ENCODE measurements around the gene INPP5A.

INPP5A gene

GRCh38 chr10:132700156-132701098, 162.8 kb downstream of the INPP5A start:
- Histone ChIP-seq H3K9me3 (replicated peaks; ENCODE audit: insufficient read depth, low read length) (no peaks in the 10 kb centered on the region), H3F3A (ENCODE audit: insufficient read depth, low read length) (no peaks in the 10 kb centered on the region), H3K9ac (ENCODE audit: low read length) (no peak overlapping the region), H3K4me1 (ENCODE audit: low read length) (no peaks in the 10 kb centered on the region), H3K4me3 (ENCODE audit: low read length) (no peak overlapping the region), H3K9me2 (replicated peaks; ENCODE audit: insufficient read depth, low read length) (no peaks in the 10 kb centered on the region), H3K79me2 (ENCODE audit: low read length) (no peaks in the 10 kb centered on the region), H3K4me2 (ENCODE audit: low read depth, low read length) (no peak overlapping the region), H3K27me3 (replicated peaks; ENCODE audit: insufficient read depth, low read length) (no peaks in the 10 kb centered on the region; the same call in 1 of the 2 replicates), H3K36me3 (replicated peaks; ENCODE audit: insufficient read depth, low read length) (no peaks in the 10 kb centered on the region), H3K27ac (ENCODE audit: low read length) (no peak overlapping the region), H4K20me1 (ENCODE audit: insufficient read depth, low read length) (no peaks in the 10 kb centered on the region), H2AFZ (ENCODE audit: low read length) (no peak overlapping the region)
- no peak for TF ChIP-seq EZH2 (optimal IDR thresholded peaks at IDR 0.05; ENCODE audit: low read depth, low read length)
- no peak for TF ChIP-seq EZH2phosphoT487 (IDR thresholded peaks at IDR 0.05; ENCODE audit: low read length)
- DNase-seq: no peak

- H3K9me3 ChIP-seq (replicated peaks; ENCODE audit: insufficient read depth, low read length): no peaks in the 10 kb centered on the region
- no peak for TF ChIP-seq EZH2 (optimal IDR thresholded peaks at IDR 0.05; ENCODE audit: low read depth, low read length)
- no peak overlapping the region for H3K9ac ChIP-seq (ENCODE audit: low read length)
- H3K36me3 ChIP-seq (replicated peaks; ENCODE audit: insufficient read depth, low read length): no peaks in the 10 kb centered on the region
- H3K4me3 ChIP-seq (ENCODE audit: low read length): no peak overlapping the region
- no peak overlapping the region for H3K4me2 ChIP-seq (ENCODE audit: low read depth, low read length)
- H3K9me2 ChIP-seq (replicated peaks; ENCODE audit: insufficient read depth, low read length): no peaks in the 10 kb centered on the region
- no peak overlapping the region for H3K27ac ChIP-seq (ENCODE audit: low read length)
- H2AFZ ChIP-seq (ENCODE audit: low read length): no peak overlapping the region
- H4K20me1 ChIP-seq (ENCODE audit: insufficient read depth, low read length): no peaks in the 10 kb centered on the region
- no peaks in the 10 kb centered on the region; the same call in 1 of the 2 replicates for H3K27me3 ChIP-seq (replicated peaks; ENCODE audit: insufficient read depth, low read length)
- no peaks in the 10 kb centered on the region for H3K4me1 ChIP-seq (ENCODE audit: low read length)
- H3K79me2 ChIP-seq (ENCODE audit: low read length): no peaks in the 10 kb centered on the region
- H3F3A ChIP-seq (ENCODE audit: insufficient read depth, low read length): no peaks in the 10 kb centered on the region
- DNase-seq: no peak
These were observed 163.7 kb downstream of the INPP5A start for GRCh38 chr10:132701099-132701845.

GRCh38 chr10:132701846-132702190, 164.2 kb downstream of the INPP5A start:
- no peaks in the 10 kb centered on the region for H3K9me2 ChIP-seq (replicated peaks; ENCODE audit: insufficient read depth, low read length)
- no peaks in the 10 kb centered on the region; the same call in 1 of the 2 replicates for H3K27me3 ChIP-seq (replicated peaks; ENCODE audit: insufficient read depth, low read length)
- no peak overlapping the region for H2AFZ ChIP-seq (ENCODE audit: low read length)
- no peaks in the 10 kb centered on the region for H3F3A ChIP-seq (ENCODE audit: insufficient read depth, low read length)
- no peaks in the 10 kb centered on the region for H3K36me3 ChIP-seq (replicated peaks; ENCODE audit: insufficient read depth, low read length)
- H4K20me1 ChIP-seq (ENCODE audit: insufficient read depth, low read length): no peaks in the 10 kb centered on the region
- TF ChIP-seq EZH2 (optimal IDR thresholded peaks at IDR 0.05; ENCODE audit: low read depth, low read length) (no peak), EZH2phosphoT487 (IDR thresholded peaks at IDR 0.05; ENCODE audit: low read length) (no peak), CTCF (IDR thresholded peaks at IDR 0.05; ENCODE audit: low read length) (no peak)
- H3K27ac ChIP-seq (ENCODE audit: low read length): no peak overlapping the region
- no peak overlapping the region for H3K4me3 ChIP-seq (ENCODE audit: low read length)
- no peaks in the 10 kb centered on the region for H3K9me3 ChIP-seq (replicated peaks; ENCODE audit: insufficient read depth, low read length)
- H3K9ac ChIP-seq (ENCODE audit: low read length): no peak overlapping the region
- H3K4me1 ChIP-seq (ENCODE audit: low read length): no peaks in the 10 kb centered on the region
- H3K4me2 ChIP-seq (ENCODE audit: low read depth, low read length): no peak overlapping the region
- DNase-seq: no peak
- no peaks in the 10 kb centered on the region for H3K79me2 ChIP-seq (ENCODE audit: low read length)

DNA sequence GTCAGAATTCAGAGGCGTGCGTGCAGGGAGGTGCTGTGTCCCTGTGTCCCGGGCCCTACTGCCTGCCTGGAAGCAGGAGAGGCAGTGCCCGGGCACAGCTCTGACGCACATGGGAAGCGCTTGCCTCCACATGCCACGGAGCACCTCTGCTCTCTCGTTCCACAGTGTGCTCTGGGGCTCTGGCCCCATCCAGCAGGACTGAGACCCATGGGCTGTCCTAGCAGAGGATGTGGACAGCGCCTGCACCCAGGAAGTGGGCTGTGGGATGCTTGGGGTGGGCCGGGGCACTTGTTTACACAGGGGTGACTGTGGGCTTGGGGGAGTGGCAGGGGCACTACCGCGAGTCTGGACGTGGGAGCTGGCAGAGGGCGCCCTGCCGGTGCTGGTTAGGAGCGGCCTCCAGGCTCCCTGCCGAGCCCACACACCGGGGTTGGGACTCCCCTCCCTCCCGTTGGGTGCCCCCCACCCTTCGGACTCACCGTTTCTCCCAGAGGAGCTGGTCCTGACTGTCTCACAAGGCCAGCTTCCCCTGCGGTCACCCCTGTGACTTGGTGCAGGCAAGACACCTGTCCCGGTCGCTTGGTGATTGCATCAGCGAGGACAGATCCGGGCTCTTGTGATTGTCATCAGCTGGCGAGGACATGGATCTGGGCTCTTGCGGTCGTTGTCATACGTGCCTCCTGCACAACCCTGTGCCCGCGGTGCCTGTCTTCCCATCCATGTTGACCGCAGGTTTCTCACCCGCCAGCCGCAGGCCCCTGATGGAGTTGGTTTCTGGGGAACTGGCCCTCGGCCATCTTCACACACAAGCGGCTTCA, 165.2 kb downstream of the INPP5A start:
- no peak for DNase-seq
- TF ChIP-seq EZH2 (optimal IDR thresholded peaks at IDR 0.05; ENCODE audit: low read depth, low read length): no peak
- TF ChIP-seq CTCF (IDR thresholded peaks at IDR 0.05; ENCODE audit: low read length): no peak
- no peak for TF ChIP-seq EZH2phosphoT487 (IDR thresholded peaks at IDR 0.05; ENCODE audit: low read length)
- H3K27ac ChIP-seq (ENCODE audit: low read length): no peak overlapping the region
- no peaks in the 10 kb centered on the region; the same call in 1 of the 2 replicates for H3K27me3 ChIP-seq (replicated peaks; ENCODE audit: insufficient read depth, low read length)
- no peak overlapping the region for H2AFZ ChIP-seq (ENCODE audit: low read length)
- no peak overlapping the region for H3K4me2 ChIP-seq (ENCODE audit: low read depth, low read length)
- no peaks in the 10 kb centered on the region for H3K36me3 ChIP-seq (replicated peaks; ENCODE audit: insufficient read depth, low read length)
- H3K4me3 ChIP-seq (ENCODE audit: low read length): no peak overlapping the region
- no peaks in the 10 kb centered on the region for H3K79me2 ChIP-seq (ENCODE audit: low read length)
- no peaks in the 10 kb centered on the region for H4K20me1 ChIP-seq (ENCODE audit: insufficient read depth, low read length)
- no peaks in the 10 kb centered on the region for H3K4me1 ChIP-seq (ENCODE audit: low read length)
- H3K9me3 ChIP-seq (replicated peaks; ENCODE audit: insufficient read depth, low read length): no peaks in the 10 kb centered on the region
- H3K9me2 ChIP-seq (replicated peaks; ENCODE audit: insufficient read depth, low read length): no peaks in the 10 kb centered on the region
- no peaks in the 10 kb centered on the region for H3F3A ChIP-seq (ENCODE audit: insufficient read depth, low read length)
- H3K9ac ChIP-seq (ENCODE audit: low read length): no peak overlapping the region
